Mesenchymal stem cell (in vitro differentiated cells and primary cell): ENCODE measurements around the gene TUBGCP6.

ENCODE experiments used
- DNase-seq: peaks from one replicate; pipeline ENCODE4 v3.0.0-alpha.2; 2013
- H2AFZ ChIP-seq: one replicate; pipeline ENCODE4 v1.6.1; 2013; ENCODE audit warnings: low read depth, mild to moderate bottlenecking, control low read depth, inconsistent platforms, low read length, moderate library complexity
- H2AK5ac ChIP-seq: 2 replicates; pipeline ENCODE4 v1.6.1; 2013; ENCODE audit warnings: low read length, moderate library complexity, mild to moderate bottlenecking, inconsistent platforms; ENCODE audit not compliant: severe bottlenecking
- H2BK120ac ChIP-seq: one replicate; pipeline ENCODE4 v1.6.1; 2013; ENCODE audit warnings: low read depth, mild to moderate bottlenecking, inconsistent platforms, low read length, moderate library complexity
- H2BK12ac ChIP-seq, 2 experiments: one replicate each; pipeline ENCODE4 v1.6.1; 2013; ENCODE audit warnings: inconsistent platforms in 2 of 2, low read length in 2 of 2, mild to moderate bottlenecking in 2 of 2, moderate library complexity in 2 of 2, control low read depth in 1 of 2
- H2BK15ac ChIP-seq: one replicate; pipeline ENCODE4 v1.6.1; 2013; ENCODE audit warnings: mild to moderate bottlenecking, low read depth, inconsistent platforms; ENCODE audit not compliant: poor library complexity, severe bottlenecking
- H2BK5ac ChIP-seq: 2 replicates; pipeline ENCODE4 v1.6.1; 2013; ENCODE audit warnings: low read depth, mild to moderate bottlenecking, low read length, control low read depth, inconsistent platforms; ENCODE audit not compliant: poor library complexity, severe bottlenecking
- H3K14ac ChIP-seq, 2 experiments: one replicate each; pipeline ENCODE4 v1.6.1; 2013; ENCODE audit warnings: inconsistent platforms in 2 of 2, low read length in 2 of 2, control low read depth in 1 of 2, mild to moderate bottlenecking in 1 of 2, moderate library complexity in 1 of 2
- H3K18ac ChIP-seq, 2 experiments: one replicate each; pipeline ENCODE4 v1.6.1; 2013; ENCODE audit warnings: inconsistent platforms in 2 of 2, low read length in 2 of 2, control low read depth in 1 of 2, low read depth in 1 of 2, mild to moderate bottlenecking in 1 of 2
- H3K23ac ChIP-seq, 2 experiments: one replicate each; pipeline ENCODE4 v1.6.1; 2013; ENCODE audit warnings: inconsistent platforms in 2 of 2, low read length in 2 of 2, mild to moderate bottlenecking in 2 of 2, moderate library complexity in 2 of 2, control low read depth in 1 of 2
- H3K27ac ChIP-seq: 2 replicates; pipeline ENCODE4 v1.5.1; 2013; ENCODE audit warnings: mild to moderate bottlenecking, moderate library complexity, low read length, control low read depth, inconsistent platforms; ENCODE audit not compliant: poor library complexity, severe bottlenecking
- H3K27me3 ChIP-seq, 2 experiments: 2 replicates each; pipeline versions ENCODE4 v1.6.1 to v1.7.0; 2013; ENCODE audit warnings: low read length in 2 of 2, mild to moderate bottlenecking in 2 of 2, moderate library complexity in 2 of 2, control low read depth in 1 of 2, inconsistent platforms in 1 of 2; ENCODE audit not compliant: control insufficient read depth in 1 of 2, insufficient read depth in 1 of 2
- H3K36me3 ChIP-seq, 2 experiments: 2 replicates each; pipeline versions ENCODE4 v1.6.1 to v1.7.0; 2013; ENCODE audit warnings: low read length in 2 of 2, control low read depth in 1 of 2, inconsistent platforms in 1 of 2, low read depth in 1 of 2, mild to moderate bottlenecking in 1 of 2; ENCODE audit not compliant: insufficient read depth in 2 of 2, control insufficient read depth in 1 of 2
- H3K4ac ChIP-seq, 2 experiments: one replicate each; pipeline ENCODE4 v1.6.1; 2013; ENCODE audit warnings: inconsistent platforms in 2 of 2, low read length in 2 of 2, mild to moderate bottlenecking in 2 of 2, moderate library complexity in 2 of 2, control low read depth in 1 of 2, low read depth in 1 of 2
- H3K4me1 ChIP-seq: 2 replicates; pipeline ENCODE4 v1.6.1; 2013; ENCODE audit warnings: low read depth, low read length, control low read depth; ENCODE audit not compliant: control insufficient read depth, insufficient read depth
- H3K4me2 ChIP-seq: 2 replicates; pipeline ENCODE4 v1.6.1; 2013; ENCODE audit warnings: low read length, mild to moderate bottlenecking, inconsistent platforms; ENCODE audit not compliant: poor library complexity, severe bottlenecking
- H3K4me3 ChIP-seq, 2 experiments: 2 replicates each; pipeline versions ENCODE4 v1.5.1 to v1.7.0; 2013; ENCODE audit warnings: low read length in 2 of 2, mild to moderate bottlenecking in 2 of 2, control low read depth in 1 of 2, low read depth in 1 of 2; ENCODE audit not compliant: insufficient read depth in 1 of 2
- H3K79me1 ChIP-seq: replicated peaks from 2 replicates; pipeline ENCODE4 v1.6.1; 2013; ENCODE audit warnings: mild to moderate bottlenecking, control low read depth, low read length, inconsistent platforms; ENCODE audit not compliant: poor library complexity, severe bottlenecking
- H3K9ac ChIP-seq: 2 replicates; pipeline ENCODE4 v1.7.0; 2013; ENCODE audit warnings: mild to moderate bottlenecking, low read length, moderate library complexity
- H3K9me3 ChIP-seq: 2 replicates; pipeline ENCODE4 v1.7.0; 2013; ENCODE audit warnings: mild to moderate bottlenecking, low read length; ENCODE audit not compliant: control insufficient read depth
- H4K8ac ChIP-seq: one replicate; pipeline ENCODE4 v1.6.1; 2013; ENCODE audit warnings: inconsistent platforms, mild to moderate bottlenecking, low read length, moderate library complexity
- H4K91ac ChIP-seq: one replicate; pipeline ENCODE4 v1.6.1; 2013; ENCODE audit warnings: mild to moderate bottlenecking, low read length, inconsistent platforms
- whole genome bisulfite sequencing: methylation state at CpG from one replicate; pipeline ENCODE4 v1.1.7; 2013; ENCODE audit warnings: mixed read lengths; 5-methylcytosine and 5-hydroxymethylcytosine counted together

TUBGCP6 gene

DNA sequence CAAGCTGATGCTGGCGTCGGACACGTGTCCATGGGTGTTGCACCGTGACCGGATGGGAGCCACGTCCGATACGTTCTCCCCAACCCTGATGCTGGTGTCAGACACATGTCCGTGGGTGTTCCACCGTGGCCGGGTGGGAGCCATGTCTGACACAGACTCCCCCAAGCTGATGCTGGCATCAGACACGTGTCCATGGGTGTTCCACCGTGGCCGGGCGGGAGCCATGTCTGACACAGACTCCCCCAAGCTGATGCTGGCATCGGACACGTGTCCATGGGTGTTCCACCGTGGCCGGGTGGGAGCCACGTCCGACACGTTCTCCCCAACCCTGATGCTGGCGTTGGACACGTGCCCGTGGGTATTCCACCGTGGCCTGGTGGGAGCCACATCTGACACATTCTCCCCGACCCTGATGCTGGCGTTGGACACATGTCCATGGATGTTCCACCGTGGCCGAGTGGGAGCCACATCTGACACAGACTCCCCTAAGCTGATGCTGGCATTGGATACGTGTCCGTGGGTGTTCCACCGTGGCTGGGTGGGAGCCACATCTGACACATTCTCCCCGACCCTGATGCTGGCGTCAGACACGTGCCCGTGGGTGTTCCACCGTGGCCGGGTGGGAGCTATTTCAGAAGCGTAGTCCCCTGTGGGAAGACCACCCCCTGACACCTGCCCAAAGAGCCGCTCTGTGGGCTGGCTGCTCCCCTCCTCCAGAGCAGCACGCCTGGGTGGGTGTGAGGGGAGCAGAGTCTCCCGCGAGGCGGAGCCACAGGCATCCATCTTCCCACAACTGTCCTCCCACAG, 24.0 kb downstream of the TUBGCP6 start:
- Histone ChIP-seq H4K8ac (no peak overlapping the region), H2BK15ac (no peak overlapping the region)

DNA sequence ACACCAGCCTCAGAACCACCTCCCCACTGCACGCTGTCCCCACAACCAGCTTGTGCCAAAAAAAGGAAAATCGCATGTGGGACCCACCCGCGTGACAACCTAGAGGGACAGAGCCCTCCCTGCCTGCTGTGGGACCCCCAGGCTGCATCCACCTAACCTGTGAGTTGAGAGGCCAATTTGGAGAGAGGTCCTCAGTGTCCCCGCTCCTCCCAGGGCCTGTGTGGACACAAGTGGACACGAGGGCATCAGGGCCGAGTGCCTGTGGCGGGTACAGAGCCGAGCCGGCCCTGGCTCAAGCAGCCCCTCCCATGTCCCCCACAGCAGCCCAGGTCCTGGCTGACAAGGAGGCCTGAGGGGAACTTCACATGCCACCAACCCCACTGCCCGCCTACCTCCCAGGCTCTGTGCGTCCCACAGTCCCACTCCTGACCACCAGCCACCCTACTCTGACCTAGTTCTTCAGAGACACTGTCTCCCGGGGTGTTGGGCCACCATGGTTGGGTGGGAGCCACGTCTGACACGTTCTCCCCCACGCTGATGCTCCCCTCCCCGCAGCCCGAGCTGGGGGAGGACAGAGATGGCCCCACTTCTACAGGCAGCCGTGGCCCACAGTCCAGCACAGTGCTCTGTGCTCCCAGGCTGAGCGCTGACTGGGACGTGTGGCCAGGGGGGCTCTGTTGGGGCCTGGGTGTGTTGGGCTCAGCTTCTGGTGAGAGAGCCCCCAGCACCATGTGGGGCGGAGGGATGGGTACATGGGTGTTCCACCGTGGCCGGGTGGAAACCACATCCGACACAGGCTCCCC, 24.8 kb downstream of the TUBGCP6 start:
- Histone ChIP-seq H3K27ac (no peak overlapping the region), H3K27me3 (no peaks in the 10 kb centered on the region), H4K91ac (no peak overlapping the region), H3K79me1 (peaks cover 23% of the 10 kb centered on the region), H3K23ac (no peak overlapping the region), H2AFZ (no peak overlapping the region), H2BK15ac (no peak overlapping the region), H3K9me3 (no peaks in the 10 kb centered on the region), H2BK12ac (no peak overlapping the region), H3K18ac (no peak overlapping the region), H3K4me3 (no peak overlapping the region), H3K4me1 (peaks cover 10% of the 10 kb centered on the region), H3K4me2 (no peak overlapping the region), H3K36me3 (peaks cover 90 to 98% of the 10 kb centered on the region in 2 experiments), H3K14ac (no peak overlapping the region), H3K4ac (no peak overlapping the region), H3K9ac (no peak overlapping the region), H2BK5ac (no peak overlapping the region), H2AK5ac (no peak overlapping the region), H2BK120ac (no peak overlapping the region), H4K8ac (no peak overlapping the region)
- WGBS = 98% methylated on average over 25 of the region's 25 CpGs
- DNase-seq = no peak

More for the DNA sequence above, 24.0 kb downstream of the TUBGCP6 start:
- Histone ChIP-seq H3K79me1 (peaks cover 22% of the 10 kb centered on the region), H3K4me3 (no peak overlapping the region), H3K4me1 (peaks cover 10% of the 10 kb centered on the region), H3K14ac (no peak overlapping the region), H2AFZ (no peak overlapping the region), H2BK12ac (no peak overlapping the region), H4K91ac (peak overlapping the region; percentile 16), H3K27me3 (no peaks in the 10 kb centered on the region), H3K36me3 (peaks cover 92 to 98% of the 10 kb centered on the region in 2 experiments), H3K9ac (no peak overlapping the region), H3K4me2 (no peak overlapping the region), H2BK120ac (no peak overlapping the region), H3K23ac (no peak overlapping the region), H2AK5ac (no peak overlapping the region), H3K18ac (no peak overlapping the region), H2BK5ac (no peak overlapping the region), H3K27ac (no peak overlapping the region), H3K9me3 (no peaks in the 10 kb centered on the region), H3K4ac (no peak overlapping the region)
- no peak for DNase-seq
- WGBS = 98% methylated on average over 45 of the region's 45 CpGs

DNA sequence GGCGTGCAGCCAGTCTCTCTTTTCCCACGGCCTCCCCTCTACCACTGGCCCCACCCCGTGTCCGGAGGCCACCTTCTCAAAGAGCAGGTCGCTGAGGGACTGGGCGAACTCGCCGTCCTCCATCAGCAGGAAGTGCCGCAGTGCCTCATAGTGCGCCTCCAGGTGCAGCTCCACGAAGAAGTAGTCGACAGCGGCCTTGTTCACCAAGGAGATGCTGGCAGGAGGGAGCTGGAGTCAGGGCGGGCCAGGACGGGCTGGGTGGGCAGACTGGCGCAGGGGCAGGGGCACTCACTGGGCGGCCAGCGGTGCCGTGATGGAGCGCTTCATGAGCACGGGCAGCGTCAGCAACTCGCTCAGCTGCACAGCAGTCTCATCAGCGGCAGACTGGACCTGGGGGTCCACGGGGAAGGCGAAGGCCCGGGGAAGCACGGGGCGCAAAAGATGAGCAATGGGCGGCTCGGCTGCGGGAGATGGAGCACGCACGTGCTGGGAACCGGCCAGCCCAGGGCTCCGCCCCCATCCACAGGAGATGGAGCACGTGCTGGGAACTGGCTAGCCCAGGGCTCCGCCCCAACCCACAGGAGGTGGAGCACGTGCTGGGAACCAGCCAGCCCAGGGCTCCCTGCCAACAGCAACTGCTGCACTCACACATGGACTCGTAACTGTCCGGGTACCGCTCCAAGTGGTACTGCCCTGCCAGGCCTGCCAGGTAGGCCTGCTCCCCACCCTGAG, 25.7 kb downstream of the TUBGCP6 start:
- Histone ChIP-seq H3K4me1 (peaks cover 10% of the 10 kb centered on the region), H2BK120ac (no peak overlapping the region), H4K8ac (peak overlapping the region; percentile 55), H3K18ac (no peak overlapping the region), H3K9me3 (no peaks in the 10 kb centered on the region), H4K91ac (no peak overlapping the region), H3K14ac (no peak overlapping the region), H2AFZ (no peak overlapping the region), H3K27me3 (no peaks in the 10 kb centered on the region), H3K4me3 (no peak overlapping the region), H3K36me3 (peaks cover 92 to 96% of the 10 kb centered on the region in 2 experiments), H3K23ac (no peak overlapping the region), H3K9ac (no peak overlapping the region), H2BK12ac (no peak overlapping the region), H3K4ac (no peak overlapping the region), H2BK15ac (no peak overlapping the region), H2BK5ac (no peak overlapping the region), H3K79me1 (peaks cover 22% of the 10 kb centered on the region), H2AK5ac (no peak overlapping the region), H3K4me2 (no peak overlapping the region), H3K27ac (no peak overlapping the region)
- WGBS = 84% methylated on average over 42 of the region's 42 CpGs
- peak; percentile 41 for DNase-seq
